Activated gamma-delta T cell treated with Interleukin-2 at 50 U/mL for 16 hours (primary cell): ENCODE data around the gene SPOCK3.
A peak's percentile ranks its signal among the peaks of the same experiment; 100 is the strongest.
"Not testable (repeated sequence)": the region's sequence is repeated elsewhere in the genome, so short reads cannot be mapped to it uniquely, and the experiment has no call there.

Experiments used
- DNase-seq: peaks from one replicate; pipeline ENCODE4 v3.0.0-alpha.2; 2020

The SPOCK3 gene

GRCh38 chr4:167031534-167032156 is 202.6 kb downstream of the SPOCK3 start:
- DNase-seq, result no peak

GRCh38 chr4:167028976-167029375 is 205.3 kb downstream of the SPOCK3 start:
- DNase-seq, result no peak

GRCh38 chr4:167025670-167026069 is 208.6 kb downstream of the SPOCK3 start:
- no peak for DNase-seq

- DNase-seq, result no peak
These were observed 210.8 kb downstream of the SPOCK3 start for GRCh38 chr4:167023364-167023925.

- DNase-seq, result peak; percentile 17
These were observed 212.6 kb downstream of the SPOCK3 start for GRCh38 chr4:167021545-167022155.

- no peak for DNase-seq
These were observed 213.9 kb downstream of the SPOCK3 start for GRCh38 chr4:167020410-167020809.

GRCh38 chr4:167014944-167015343 is 219.3 kb downstream of the SPOCK3 start:
- DNase-seq, result no peak

GRCh38 chr4:167003326-167003725 is 231.0 kb downstream of the SPOCK3 start:
- no peak for DNase-seq

GRCh38 chr4:167000141-167000852 is 234.0 kb downstream of the SPOCK3 start:
- no peak for DNase-seq

- no peak for DNase-seq
These were observed 238.1 kb downstream of the SPOCK3 start for GRCh38 chr4:166996216-166996615.

GRCh38 chr4:166994686-166995085 is 239.6 kb downstream of the SPOCK3 start:
- no peak for DNase-seq

- DNase-seq, result no peak
These were observed 243.2 kb downstream of the SPOCK3 start for GRCh38 chr4:166991006-166991561.

- no peak for DNase-seq
These were observed 244.4 kb downstream of the SPOCK3 start for GRCh38 chr4:166989886-166990285.

GRCh38 chr4:166987026-166987425 is 247.3 kb downstream of the SPOCK3 start:
- DNase-seq, result no peak

GRCh38 chr4:166981847-166982246 is 252.4 kb downstream of the SPOCK3 start:
- DNase-seq, result no peak

GRCh38 chr4:166980419-166980818 is 253.9 kb downstream of the SPOCK3 start:
- no peak for DNase-seq

- DNase-seq, result no peak
These were observed 256.7 kb downstream of the SPOCK3 start for GRCh38 chr4:166977596-166977995.

- no peak for DNase-seq
These were observed 262.2 kb downstream of the SPOCK3 start for GRCh38 chr4:166972071-166972470.

- DNase-seq, result not testable (repeated sequence)
These were observed 266.1 kb downstream of the SPOCK3 start for GRCh38 chr4:166968219-166968618.

- no peak for DNase-seq
These were observed 268.7 kb downstream of the SPOCK3 start for GRCh38 chr4:166965562-166965961.

GRCh38 chr4:166957451-166957850 is 276.8 kb downstream of the SPOCK3 start:
- DNase-seq, result no peak

- no peak for DNase-seq
These were observed 277.8 kb downstream of the SPOCK3 start for GRCh38 chr4:166956484-166956883.

GRCh38 chr4:166941629-166942028 is 292.7 kb downstream of the SPOCK3 start:
- DNase-seq, result no peak

GRCh38 chr4:166930464-166930863 is 303.8 kb downstream of the SPOCK3 start:
- no peak for DNase-seq
